GM19463 (cell line): ENCODE data around the gene ST7.

ENCODE experiments used
- ATAC-seq: cut with Tn5 transposase; IDR thresholded peaks from one replicate; pipeline ENCODE4 v1.9.1; 2021; ENCODE audit warnings: mild to moderate bottlenecking, moderate library complexity; ENCODE audit not compliant: unreplicated experiment

The ST7 gene

DNA sequence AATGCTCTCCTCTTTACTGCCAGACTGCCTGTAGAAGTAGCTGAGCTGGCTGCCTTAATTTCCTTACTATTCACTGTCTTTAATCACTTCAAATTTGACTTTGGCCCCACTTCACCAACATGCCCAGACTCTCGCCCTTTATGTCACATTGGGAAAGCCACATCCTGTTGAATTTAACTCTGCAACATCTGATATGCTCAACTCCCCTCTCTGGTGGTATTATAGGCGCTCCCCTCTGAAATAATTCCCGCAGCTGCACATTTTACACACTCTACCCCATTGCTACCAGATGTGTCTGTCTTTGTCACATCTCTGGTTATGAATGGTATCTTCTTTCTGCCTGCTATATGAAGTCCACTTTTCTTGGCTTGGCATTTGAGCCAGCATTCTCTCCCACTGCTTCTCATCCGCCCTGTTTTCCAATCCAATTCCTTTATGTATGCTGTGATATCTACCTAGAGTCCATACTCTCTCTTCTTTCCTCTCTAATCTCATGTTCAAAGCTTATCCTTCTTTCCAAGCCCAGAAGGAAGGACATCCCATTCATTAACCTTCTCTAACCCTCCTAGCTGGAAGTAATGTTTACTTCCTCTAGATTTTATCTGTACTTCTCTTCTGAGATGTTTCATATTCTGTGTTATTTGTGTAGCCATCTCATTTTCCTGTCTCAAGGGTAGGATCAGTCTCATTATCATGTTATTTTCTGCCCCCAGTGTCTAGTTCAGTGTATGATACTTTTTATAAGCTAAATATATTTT lies 134.5 kb downstream of the ST7 start:
- no peak for ATAC-seq

DNA sequence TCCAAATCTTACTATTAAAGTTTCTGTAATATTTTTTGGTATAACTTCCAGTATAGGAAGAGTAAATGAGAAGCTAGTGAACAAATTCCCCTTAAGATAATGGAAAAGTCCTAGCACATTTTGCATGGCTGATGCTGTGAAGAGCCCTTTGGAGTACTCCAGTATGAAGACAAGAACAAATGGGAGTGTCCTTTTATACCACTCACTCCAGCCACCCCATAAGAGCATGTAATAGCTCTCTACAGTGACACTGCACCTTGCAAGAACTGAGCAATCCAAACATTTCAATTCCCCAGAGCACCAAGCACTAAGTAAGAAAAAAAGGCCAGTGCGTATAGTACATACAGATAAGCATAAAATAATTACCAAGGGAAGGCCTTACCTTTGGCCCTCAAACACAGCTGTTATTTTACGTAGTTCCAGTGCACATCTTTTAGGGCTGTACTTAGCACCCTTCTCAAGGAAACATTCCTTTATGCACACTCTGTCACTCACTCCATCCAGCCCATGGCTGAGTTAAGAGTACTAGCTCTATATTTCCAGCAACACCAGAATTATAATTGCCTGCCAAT lies 135.4 kb downstream of the ST7 start:
- no peak for ATAC-seq

DNA sequence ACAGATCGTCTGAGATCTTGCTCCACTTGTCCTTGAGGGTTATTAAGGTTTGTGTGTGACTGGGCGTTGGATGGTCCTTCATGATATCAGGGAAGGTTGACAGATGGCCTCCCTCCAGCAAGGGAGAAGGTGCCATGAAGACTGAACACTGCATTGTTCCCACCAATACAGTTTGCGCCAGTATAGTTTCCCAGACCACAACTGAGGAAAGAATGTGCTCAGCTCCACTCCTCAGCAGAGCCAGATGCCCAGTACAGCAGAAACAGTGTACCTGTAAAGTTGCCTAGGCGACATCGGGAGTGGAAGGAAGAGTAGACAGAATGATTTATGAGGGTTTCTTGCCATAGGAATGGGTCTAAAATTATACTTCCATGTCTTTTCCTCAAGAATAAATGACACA lies 137.5 kb downstream of the ST7 start:
- ATAC-seq, result no peak

DNA sequence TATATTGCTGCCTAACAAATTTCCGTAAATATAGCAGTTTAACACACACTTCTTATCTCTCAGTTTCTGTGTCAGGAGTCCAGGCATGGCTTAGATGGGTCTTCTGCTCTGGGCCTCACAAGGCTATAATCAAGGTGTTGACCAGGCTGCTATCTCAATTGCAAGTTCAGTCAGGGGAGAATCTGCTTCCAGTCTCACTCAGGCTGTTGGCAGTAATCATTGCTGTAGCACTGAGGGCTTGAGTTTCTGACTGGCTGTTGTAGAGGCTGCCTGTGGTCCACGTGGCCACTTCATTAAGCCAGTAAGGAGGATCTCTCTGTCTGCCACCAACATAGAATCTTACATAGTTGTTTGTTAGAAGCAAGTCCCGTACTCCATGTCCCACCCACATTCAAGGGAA lies 138.4 kb downstream of the ST7 start:
- ATAC-seq, result no peak

DNA sequence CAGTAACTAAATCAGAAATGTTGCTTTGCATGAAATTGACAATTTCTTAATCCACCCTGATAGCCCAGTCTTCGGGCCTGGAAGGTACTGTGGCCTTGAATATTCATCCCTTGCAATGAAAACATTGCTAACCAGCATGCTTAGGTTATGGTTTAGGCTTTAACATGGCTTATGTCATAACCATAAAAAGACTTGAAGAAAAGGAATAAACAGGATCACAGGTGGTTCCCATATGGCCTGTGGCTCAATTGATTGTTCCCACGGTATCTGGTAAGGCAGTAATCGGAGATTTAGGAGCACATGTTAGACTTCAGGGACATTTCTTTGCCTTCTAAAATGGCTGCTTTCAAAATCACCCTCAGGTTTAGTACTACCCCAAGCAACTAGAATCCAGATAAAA lies 139.5 kb downstream of the ST7 start:
- no peak for ATAC-seq

DNA sequence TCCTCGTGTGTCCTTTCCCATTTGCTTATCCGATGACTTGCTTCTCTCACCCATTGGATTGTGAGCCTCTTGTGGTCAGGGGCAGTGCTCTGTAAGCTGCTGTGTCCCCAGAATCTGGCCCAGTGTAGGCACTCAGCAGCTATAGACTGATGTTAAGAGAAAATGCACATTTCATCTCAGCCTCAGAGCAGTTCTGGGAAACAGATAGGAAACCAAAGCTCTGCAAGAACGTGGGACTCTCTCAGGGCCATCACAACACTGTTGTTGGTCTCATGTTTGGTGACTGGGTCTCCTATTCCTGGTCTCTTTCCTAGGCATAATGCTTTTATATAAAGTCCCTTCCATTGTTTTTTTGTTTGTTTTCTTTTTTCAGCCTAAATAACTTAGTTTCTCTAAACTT lies 141.2 kb downstream of the ST7 start:
- no peak for ATAC-seq

DNA sequence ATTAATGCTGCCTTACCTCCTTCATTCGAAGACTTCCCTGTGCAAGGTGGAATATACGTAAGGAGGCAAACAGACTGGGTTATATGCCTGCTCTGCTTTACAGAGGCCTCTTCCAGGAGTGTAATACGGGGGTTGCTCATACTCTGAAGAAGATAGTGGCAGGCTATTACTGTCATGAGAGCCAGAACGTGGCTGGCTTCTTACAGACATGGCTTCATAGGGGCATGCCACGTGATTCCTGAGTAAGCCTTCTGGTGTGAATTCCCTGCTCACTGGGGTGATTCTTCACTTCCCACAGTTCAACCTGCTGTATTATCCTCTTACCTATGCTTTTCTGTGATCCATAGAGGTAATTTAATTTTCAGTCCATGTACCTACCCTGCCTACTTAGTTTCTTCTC lies 141.8 kb downstream of the ST7 start:
- no peak for ATAC-seq

DNA sequence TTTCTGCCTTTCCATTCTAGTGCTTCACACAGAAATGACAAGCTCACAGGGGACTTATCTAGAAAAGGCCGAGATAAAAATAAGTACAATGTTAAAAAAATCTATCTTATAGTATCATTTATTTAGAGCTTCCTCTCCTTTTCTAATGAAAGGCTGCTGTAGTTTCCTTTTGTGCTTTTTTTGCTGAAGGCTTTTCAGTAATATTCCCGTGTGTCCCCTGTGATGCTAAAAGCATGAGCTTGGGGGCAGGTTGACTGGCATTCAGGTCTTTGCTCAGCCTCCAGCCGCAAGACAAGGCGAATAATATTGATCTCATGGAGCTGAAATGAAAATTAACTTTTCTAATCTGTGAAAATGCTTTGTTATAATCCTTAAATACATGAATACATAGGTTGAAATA lies 143.0 kb downstream of the ST7 start:
- ATAC-seq, result no peak

DNA sequence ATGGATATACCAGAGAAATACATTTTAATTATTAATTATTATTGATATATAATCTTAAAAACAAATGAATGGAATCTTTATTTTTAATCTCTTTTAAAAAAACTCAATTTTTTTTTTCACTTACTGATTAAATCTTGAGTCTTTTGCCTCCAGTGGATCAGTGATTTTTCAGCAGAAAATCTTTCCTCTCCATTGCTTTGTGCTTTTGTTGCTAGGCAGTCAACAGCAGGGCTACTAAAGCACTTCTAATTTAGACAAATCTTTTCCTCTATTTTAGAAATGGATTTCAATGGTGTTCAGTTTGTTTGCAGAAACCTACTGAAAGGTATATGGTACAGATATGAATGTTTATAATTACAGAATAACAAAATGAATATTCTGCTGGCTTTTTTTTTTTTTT lies 143.6 kb downstream of the ST7 start:
- no peak for ATAC-seq

DNA sequence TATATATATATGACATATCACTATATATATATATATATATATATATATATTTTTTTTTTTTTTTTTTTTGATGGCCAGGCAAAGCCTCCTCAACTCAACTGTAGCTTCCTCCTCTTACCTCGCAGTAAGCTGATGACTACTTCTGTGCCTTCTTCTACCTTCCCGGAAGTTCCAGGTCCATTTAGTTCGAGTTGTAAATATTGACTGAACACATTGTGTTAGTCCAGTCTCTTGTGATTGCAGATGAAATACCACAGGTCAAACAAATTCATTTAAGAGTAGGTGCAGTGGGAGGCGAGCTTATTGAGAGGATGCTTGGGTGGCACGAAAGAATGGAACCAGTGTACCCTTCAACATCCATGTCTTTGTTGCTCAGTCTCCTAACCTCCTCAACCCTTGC lies 144.6 kb downstream of the ST7 start:
- ATAC-seq, result no peak

DNA sequence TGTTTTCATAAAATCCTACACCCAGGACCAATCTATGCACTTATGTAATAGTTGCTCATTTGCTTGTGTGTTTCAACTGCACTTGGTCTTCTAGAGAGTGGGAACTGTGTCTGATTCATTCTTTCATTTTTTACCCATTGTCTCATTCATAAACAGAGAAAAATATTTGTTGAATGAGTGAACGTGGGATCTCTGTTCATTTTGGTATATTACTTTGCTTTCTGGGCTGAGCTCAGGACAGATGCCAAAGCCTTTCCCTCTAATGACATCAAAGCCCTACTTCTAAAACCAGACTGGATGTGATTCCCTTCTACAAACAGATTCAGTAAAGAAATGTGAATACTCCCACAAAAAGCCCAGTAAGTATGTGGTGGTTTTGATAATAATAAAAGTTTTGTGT lies 145.2 kb downstream of the ST7 start:
- no peak for ATAC-seq

DNA sequence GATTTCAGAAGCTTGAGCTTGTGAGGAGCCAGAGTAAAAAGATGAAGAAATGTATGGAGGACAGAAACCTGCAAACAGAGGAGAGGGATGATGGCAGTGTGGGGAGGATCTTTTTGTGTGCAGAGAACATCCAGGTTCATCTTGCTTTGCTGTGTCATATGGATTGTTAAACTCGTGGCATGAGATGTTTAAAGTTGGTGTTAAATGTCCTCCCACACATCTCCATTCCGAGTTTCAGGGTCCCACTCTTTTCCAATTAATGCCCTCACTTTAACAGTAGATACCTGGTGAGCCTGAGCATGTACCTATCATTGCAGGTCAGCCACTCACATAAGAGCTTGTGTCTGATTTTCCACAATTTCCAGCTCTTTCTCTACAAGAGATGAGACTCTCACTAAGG lies 147.7 kb downstream of the ST7 start:
- no peak for ATAC-seq

DNA sequence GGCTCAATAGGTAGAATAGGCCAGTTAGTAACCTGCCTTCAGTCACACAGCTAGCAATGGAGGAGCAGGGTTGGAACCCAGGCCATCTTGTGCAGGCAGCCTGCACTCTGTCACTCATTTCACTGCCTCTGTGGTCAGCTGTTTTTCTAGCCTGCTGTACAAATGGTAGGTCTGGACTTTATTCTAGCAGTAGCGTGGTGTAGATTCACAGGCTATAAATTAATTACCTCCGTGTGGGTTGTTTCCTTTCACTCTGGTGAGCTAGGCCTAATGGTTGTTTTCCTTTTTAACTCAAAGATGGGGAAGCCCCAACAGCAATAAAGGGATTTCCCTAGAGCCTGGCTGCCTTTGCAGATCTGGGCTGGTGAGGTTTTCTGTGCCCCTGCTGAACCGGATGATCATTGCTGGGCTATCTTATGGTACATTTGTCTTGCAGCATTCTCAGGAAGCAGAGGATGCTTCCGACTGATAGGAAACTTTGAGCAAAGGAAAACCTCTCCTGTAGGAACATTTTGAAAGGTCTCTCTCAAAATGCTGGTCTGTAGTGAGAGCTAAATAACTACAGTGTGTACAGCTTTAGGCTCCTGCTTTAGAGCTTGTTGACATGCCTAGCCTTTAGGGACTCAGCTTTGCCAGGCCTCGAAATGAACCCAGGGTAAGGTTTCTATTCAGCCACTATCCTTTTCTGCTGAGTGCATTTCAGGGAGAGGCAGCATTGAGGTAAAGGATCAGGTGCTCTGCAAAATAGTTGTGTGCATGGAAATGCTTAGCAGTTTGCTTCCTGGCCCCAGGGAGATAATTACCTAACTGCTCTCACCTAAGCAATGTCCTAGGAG lies 157.4 kb downstream of the ST7 start:
- peak; percentile 98 for ATAC-seq

DNA sequence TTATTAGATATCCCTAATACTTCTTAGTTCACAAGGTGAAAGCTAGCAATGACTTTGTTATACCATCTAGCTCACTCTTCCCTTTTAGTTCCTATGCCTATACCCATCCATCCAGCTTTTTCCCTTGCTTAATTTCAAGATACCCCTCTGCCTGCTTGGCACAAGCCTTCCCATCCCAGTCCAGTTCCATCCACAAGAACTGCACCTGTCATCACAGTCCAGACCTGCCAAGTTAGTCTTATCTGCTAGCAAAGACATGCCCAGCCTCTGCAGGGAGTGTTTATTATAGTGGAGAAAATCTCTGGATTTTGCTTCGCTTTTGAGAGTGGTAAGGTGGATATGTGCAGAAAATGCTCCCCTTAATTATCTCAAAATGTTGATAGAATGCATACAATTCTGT lies 158.2 kb downstream of the ST7 start:
- ATAC-seq, result no peak

DNA sequence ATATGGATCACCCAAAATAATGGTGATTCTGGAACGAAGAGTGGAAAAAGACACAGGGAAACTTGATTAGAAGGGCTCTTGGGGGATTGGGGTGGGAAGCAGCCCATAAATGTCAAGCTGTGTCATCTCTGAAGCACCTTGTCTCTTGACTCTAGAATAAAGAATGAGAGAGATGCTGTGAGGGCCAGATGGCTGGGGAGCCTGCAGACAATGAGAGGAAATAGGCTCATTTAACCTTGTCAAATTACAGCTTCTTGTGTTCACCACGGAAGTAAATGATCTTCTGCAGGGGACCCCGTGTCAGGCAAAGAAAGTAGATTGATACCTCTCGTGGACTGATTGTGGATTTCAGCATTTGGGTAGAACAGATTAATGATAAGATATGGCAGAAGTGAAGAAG lies 159.3 kb downstream of the ST7 start:
- ATAC-seq, result no peak

DNA sequence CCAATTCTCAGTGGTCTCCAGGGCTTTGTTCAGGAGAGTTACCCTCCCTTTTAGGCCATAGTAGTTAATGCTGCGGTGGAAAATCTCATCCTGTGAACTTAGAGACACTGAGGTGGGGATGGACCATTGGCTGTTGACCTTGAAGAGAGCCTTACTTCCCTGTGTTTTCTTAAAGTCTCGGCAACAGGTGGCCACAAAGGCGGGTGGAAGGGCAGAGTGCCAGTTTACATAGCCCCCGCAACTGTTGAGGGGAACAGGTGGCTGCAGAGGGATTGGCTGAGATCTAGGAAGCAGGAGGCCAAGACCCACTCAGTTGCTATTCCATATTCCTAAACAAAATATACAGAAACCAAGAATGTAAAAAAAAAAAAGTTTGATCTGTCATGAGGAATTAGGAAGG lies 160.6 kb downstream of the ST7 start:
- no peak for ATAC-seq

DNA sequence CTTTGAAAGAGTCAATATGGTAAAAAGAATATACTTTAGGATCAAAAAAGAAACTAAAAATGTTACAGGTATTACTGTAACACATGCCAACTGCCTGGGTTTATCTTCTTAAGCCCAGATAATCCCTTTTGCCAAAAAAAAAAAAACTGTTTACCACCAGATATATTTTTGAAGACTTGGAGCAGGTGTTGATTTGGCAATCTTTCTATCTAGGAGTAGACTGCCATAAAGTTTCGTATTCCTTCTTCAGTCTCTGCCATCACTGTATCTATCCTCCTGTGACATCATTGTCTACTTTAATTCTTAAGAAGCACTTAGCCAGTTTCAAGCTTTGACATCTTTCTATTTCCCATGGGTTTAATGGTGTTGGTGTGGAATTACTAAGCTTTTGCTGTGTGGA lies 161.0 kb downstream of the ST7 start:
- no peak for ATAC-seq

DNA sequence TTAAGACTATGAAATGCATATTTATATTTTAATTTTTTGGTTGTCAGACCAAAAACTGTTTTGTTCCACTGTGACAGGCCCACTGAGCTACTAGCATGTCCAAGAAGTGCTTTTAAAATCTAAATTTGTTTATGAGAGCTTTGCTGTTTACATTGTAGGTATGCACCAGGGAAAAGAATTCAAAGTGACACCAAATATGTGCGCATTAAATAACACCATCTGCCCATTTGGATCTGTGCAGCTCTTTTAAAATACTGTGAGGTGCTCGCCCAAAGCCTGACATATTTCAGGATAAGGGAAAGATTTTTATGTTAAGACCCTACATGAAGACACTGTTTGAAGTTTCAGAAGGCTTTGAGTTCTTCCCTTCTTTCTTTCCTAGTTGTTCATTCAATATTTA lies 162.9 kb downstream of the ST7 start:
- no peak for ATAC-seq

DNA sequence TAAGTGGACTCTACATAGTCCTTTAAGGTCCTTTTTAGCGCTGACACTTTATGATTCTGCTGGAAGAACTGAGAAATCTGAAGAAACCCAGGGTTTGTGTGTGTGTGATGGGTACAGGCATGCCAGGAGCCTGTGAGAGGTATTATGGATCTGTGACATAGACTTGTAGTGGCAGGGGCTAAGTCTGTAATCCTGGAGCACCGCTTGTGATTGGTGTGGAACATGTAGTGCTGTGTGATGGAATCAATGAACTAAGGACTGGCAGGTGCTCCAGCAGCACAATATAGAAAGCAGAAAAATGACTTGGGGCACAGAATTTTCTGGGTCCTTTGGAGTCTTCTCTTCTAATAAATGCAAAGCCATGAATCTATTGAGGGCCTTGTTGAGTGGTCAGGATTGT lies 163.9 kb downstream of the ST7 start:
- no peak for ATAC-seq

DNA sequence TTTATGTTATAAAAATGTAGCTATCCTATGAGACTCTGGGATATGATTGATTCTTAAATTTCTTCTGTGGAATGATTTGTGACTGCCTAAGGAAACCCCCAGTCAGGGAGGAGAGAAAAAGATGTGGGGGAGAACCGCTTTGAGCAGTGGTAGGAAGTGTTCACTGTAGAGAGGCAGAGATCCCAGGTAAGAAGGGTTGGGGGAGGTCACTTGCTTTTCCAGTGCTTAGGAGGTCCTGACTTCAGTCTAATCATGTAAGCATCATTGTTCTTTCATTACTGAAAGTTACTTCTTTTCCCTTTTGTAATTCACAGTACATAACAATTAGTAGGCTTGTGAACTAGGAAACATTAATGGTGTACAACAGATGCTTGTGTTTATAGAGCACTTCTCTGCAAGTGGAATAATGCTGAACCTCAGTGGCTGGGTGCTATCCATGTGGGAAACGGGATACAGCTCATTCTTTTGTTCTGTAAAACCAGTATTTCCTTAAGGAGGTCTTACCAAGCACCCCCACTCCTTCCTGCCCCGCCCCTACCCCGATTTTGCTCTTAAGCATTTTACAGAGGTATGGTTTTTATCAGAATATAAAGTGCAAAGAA lies 165.4 kb downstream of the ST7 start:
- no peak for ATAC-seq

DNA sequence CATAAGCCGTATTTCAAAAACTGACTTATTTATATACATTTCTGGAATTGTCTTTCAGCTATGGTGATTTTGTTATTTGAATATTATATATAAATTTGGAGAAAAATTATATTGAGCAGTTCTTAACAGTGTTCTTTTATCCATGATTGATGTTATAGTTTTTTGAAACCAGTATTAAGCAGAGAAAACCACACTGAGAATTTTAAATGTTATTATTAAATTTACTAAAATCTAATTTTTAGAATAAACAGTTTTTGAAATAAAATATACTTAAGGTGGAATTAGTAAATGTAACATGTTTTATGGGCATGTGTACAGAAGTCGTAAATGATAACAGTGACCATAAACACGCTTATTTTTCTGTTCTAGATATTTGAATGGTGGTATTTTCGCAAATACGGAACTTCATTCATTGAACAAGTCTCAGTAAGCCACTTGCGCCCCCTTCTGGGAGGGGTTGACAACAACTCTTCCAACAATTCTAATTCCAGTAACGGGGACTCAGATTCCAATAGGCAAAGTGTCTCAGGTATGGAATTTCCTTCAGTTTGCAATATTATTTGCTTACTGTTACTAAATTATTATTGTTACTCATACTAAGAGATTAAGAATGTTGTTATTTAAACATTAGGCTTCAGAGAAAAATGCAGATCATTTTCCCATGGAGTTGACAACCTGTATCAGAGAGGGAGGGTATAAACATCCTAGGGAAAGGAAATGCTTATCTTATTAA lies 166.1 kb downstream of the ST7 start:
- no peak for ATAC-seq
